Measurements from ENCODE around the gene WDR64.
A peak's percentile ranks its signal among the peaks of the same experiment; 100 is the strongest.
"Not testable (repeated sequence)": the region's sequence is repeated elsewhere in the genome, so short reads cannot be mapped to it uniquely, and the experiment has no call there.

Gene WDR64

GRCh38 chr1:241632987-241633386 lies 19.1 kb upstream of the WDR64 start:
- no peak for DNase-seq

GRCh38 chr1:241635556-241636152 lies 16.4 kb upstream of the WDR64 start:
- no peak for DNase-seq

DNA sequence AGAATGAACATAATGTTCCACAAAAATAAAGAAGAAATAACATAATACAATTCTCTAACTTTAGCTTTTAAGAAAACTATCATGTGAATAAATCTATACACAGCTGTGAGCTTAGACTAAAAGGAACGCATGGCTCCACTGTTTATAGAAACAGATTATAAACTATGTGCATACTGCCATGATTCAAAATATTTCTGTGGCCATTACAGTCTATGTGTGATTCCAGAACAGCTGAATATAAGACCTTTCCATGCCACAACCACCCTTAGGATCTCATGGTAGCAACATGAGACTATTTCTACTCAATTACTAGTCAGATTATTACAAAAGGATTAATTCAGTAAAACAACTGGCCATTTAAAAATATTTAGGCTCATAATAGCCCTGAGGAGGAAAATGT lies 15.8 kb upstream of the WDR64 start:
- DNase-seq, result no peak

GRCh38 chr1:241637046-241637590 lies 15.0 kb upstream of the WDR64 start:
- DNase-seq, result no peak

- no peak for DNase-seq
These were observed 14.5 kb upstream of the WDR64 start for GRCh38 chr1:241637604-241638003.

DNA sequence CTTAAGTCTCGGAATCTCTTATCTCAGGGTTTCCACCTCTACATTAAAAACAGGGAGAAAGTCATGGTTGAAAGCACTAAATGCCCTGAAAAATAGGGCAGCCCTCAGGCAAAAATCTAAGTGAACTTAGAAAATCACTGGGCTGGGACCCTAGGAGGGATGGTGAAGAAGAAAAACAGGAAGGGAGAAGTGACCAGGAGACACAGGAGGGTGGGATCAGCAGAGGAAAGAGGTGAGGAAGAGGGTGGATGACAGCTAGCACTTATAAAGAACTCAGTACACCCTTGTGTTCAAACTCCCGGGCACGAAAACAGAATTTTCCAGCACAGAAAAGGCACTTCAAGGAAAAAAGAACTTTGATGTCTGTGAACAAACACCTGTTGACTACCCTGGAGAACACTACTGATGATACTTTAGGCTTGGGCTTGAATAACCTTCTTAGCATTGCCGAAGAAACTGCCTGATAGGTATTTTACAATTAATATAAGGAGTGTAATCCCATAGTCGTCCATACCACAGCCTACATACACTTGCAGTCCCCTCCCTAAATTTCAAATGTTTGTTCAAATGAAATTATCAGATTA lies 13.9 kb upstream of the WDR64 start:
- no peak for DNase-seq

DNA sequence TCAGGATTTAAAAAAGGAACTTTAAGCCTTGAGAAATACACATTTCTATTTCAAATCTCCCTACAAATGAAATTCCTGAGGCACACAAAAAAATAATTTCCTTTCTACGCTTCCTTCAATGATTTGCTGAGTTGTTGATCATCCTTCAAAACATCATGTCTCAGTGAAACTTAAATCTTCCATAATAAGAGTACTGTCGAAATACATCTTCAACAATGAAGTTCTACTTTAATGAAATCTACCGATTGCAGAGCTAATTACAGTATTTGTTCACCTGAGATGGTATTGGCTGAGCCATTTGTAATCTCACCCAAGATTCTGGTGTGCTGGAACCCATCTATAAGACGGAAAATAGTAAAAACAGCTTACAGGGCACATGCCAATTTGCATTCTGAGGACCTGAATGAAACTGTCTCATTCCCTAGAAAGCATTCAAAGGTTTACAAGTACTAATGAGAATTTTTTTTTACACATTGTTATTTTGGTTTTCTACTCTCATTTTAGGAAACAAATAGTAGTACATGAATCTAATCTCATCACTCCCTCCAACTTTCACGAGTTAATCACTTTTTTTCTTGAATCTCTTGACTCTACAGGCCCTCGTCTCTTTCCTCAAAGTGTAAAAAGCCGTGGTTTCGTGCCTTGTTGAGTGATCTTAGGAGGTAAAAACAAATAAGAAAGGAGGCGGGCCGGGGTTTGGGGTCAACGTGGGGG lies 13.0 kb upstream of the WDR64 start:
- no peak for DNase-seq

DNA sequence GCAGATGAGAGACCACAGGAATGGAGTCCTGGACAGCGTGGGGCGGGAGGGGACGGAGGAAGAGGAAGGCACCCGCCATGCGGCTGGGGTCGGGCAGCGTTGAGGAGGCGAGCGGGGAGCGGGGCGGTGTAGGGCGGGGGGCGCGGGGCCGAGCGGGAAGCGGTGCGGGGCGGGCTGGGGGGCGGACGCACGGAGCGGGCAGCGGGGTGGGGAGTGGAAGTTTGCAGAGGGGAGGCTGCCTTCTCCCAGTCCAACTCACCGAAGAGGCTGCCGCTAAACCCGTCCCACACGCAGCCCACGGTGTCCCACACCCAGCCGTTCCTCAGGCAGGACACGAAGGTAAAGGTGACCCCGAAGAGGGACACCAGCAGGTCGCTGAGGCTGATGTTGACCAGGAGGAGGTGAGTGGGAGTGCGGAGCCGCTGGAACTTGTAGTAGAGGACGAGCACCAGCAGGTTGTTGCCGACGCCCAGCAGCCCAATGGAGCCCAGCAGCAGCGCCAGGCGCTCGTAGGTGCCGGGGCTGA lies 12.4 kb upstream of the WDR64 start:
- DNase-seq, result peak; percentile 44 to 50

GRCh38 chr1:241640149-241640866 lies 11.8 kb upstream of the WDR64 start, which contains the start of the genes CHML and OPN3:
CHML (minus strand) TSS chr1:241640369; CDS start chr1:241635766, 4,603 bp downstream.
OPN3 (minus strand) TSS chr1:241640369; CDS start chr1:241640254, 115 bp downstream.
- peak; percentile 93 to 94 for DNase-seq

DNA sequence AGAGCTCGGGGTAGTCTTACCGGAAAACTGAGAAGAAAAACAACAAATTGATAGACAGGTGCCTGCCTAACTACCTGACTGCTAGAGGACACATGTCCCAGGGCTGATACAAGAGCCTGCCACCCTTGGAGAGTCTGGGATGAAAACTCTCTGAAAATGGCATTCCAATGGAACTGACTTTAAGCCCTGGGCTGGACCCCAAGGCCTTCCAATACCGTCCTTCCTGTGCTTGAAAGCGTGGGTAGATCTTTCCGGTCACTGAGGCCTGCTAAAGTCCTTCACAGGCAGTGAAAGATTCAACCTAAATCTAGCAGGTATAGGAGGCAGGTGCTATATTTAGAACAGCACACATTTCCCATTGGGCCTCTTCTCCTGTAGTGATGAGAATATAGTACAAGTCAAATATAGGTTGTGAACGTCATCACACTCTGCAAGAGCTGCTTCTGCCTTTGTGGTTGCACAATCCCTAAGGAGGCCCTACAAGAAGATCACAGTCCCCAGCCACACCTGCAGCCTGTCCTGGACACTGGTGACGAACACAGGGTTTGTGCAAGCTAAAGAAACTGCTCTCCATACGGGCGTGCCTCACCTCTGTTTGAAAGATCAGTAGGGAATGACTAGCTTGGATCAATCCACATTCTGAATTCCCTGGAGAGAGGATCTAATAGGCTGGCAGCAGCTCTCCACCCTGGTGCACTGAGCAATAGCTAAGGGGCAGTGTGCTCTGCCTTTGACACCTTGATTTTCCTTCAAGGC lies 11.0 kb upstream of the WDR64 start:
- DNase-seq, result peak in 1 of 2 experiments; percentile 5

GRCh38 chr1:241641773-241642592 lies 10.1 kb upstream of the WDR64 start:
- no peak for DNase-seq

- DNase-seq, result no peak
These were observed 9.5 kb upstream of the WDR64 start for GRCh38 chr1:241642593-241642944.

DNA sequence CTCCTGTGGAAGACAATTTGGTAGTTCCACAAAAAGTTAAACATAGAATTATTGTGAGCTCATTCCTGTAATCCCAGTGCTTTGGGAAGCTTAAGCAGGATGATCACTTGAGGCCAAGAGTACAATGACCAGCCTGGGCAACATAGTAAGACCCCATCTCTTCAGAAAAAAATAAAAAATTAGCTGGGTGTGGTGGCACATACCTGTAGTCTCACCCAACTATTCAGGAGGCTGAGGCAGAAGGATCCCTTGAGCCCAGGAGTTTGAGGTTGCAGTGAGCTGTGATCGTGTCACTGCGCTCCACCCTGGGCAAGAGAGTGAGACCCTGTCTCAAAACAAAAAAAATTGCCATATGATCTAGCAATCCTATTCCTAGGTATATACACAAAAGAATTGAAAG lies 7.8 kb upstream of the WDR64 start:
- DNase-seq, result no peak

GRCh38 chr1:241645199-241645598 lies 6.9 kb upstream of the WDR64 start:
- no peak for DNase-seq

DNA sequence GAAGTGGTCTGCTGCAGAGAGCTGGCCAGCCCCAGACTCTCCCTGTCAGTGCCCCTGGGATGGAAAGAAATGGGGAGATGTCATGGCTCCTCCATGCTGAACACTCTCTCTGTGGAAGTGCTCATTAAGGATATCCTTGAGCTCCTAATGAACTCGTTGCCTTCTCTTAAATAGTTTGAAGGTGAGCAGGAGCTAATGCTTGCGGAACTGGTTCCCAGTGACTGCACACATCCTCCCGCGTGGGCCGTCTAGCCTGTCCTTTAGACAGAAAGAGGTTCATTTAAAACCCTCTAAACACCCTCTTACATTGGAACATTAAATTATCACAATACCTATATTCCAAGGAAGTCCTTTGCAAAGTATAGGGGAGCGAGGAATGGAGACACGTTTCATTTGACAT lies 5.9 kb upstream of the WDR64 start:
- no peak for DNase-seq

DNA sequence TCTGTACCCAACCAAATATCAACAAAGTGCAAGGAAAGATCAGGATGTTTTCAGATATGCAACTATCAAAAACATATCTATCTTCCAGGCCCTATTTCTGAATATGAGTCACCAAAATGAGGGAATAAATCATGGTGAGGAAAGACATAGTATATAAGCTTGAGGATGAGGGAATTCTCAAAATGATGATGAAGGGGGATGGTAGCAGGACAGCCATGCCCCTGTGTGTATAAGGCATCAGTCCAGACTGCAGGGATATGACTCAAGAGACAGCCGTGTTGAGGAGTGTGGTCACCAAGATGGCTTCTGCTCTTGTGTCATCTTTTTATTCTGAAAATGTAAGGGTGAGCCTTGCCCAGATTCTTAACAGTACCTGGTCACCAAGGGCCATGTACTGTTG lies 4.4 kb upstream of the WDR64 start:
- DNase-seq, result no peak

DNA sequence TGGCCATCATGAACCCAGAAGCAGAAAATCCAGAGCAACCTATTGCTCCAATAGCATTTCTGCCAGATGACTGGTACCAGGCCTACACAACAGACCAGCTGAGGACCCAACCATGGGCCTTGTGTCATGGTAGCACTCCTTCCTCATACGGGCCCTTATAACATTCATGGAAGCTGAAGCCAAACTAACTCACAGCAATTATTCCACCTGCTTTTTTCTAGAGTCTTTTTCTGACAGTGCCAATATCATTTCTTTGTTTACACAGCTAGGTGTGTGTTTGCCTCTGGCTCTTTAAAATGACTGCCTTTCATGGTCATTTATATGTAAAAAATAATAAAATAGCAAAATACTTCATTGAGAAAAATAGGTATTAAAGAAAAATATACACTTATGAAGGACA lies 3.9 kb upstream of the WDR64 start:
- DNase-seq, result no peak

DNA sequence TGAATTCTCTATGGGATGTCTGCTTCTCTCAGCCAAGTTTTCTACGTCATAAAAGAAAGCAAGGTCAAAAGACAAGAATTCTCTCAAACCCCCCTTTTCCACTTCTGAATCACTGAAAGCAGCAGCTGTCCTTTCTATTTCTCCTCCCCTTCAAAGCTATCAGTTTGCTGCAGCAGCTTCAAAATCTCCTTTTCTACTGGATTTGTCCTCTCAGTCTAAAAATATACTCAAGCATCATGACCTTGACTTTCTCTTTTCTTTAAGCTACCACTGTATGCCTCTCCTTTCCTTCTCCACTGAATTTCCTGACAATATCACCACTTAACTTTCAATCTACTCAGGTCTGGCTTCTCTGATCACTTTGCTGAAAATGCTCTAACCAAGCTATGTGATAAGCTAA lies 1.9 kb downstream of the WDR64 start:
- DNase-seq, result no peak

- DNase-seq, result no peak
These were observed 2.6 kb downstream of the WDR64 start for GRCh38 chr1:241654641-241655040.

DNA sequence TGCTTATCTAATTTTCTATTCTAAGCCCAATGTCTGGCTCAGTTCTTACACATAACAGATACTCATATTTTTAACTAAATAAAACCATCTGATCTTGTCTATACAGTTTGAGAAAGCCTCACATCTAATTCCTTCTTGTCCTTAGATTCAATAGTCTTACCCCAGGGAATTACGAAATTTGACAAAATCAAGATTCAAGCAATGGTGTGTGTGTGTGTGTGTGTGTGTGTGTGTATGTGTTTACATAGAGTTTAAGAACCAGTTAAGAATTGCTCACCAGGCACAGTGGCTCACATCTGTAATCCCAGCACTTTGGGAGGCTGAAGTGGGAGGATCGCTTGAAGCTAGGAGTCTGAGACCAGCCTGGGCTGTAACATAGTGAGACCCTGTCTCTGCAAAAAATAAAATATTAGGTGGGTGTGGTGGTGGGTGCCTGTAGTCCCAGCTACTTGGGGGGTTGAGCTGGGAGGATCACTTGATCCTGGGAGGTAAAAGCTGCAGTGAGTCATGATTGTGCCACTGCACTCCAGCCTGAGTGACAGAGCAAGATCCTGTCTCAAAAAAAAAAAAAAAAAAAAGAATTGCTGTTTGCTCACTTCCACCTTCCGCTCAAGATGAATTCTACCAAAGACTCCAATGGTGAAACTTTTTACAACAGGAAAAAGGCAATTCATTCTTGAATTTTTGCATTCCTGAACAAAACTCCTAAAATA lies 6.2 kb downstream of the WDR64 start:
- DNase-seq, result no peak

- DNase-seq, result not testable (repeated sequence)
These were observed 6.9 kb downstream of the WDR64 start for GRCh38 chr1:241659016-241659415.

Data from activated CD4-positive, alpha-beta T cell treated with anti-CD3 and anti-CD28 coated beads, Interleukin-2, amount 50 U/mL, for 48 hours (primary cell).